ENCODE measurements around the gene DUSP14. TPM values are rescaled to one million over a fixed set of nuclear protein-coding genes. Genes with fewer than 3 reads are reported as not detected.

DUSP14 gene
- polyA plus RNA-seq, 3 donors: 0.24 to 1.6 (median 1.1) TPM

DNA sequence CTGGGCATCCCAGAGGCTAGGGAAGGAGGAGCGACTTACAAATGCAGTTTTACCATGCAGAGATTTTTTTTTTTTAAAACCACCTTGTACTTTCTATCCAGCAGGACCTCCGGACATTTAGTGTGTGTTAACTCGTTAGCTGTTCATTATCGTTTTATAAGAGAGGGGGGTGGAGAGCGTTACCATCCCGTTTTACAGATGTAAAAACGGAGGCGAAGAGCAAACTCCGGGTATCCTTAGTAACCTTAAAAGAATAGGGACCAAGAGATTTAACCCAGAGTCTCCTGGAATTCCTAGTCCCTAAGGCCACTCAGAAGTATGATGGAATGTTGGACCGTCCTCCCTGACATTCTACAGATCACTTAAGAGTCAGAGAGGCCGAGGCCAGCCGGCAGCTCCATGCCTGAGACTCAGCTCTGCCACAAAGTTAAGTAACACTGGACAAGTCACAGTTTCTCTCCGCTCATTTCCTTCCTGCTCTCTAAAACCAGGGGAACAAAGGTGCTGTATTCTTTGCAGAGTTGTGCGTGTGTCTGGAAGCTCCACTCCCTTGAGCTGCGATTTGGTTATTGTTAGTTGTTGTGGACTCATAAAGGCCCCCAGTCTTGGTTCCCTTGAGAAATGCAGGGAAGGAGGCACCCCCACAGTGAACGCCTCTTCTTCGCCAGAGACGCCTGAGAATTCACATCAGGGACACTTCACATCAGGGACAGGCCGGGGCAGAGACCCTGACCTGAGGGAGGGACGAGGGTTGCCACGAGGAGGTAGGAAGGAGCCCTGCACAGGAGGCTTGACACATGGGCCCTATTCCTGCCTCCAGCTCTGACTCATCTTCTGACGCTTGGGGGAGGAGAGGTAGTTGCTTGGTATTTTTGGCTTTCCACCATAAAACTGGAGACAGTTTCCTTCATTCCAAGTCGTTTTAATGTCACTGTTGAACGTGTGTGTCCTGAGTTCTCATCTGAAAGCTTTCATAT is 1.2 kb downstream of the DUSP14 start:
- H3K27me3 Mint-ChIP-seq (ENCODE audit: low read depth in 3 of 3): peaks cover 23 to 37% (median 25%) of the 10 kb centered on the region in 3 donors
- Histone ChIP-seq H2AFZ (ENCODE audit: insufficient read depth, low read depth, low read length, poor library complexity, severe bottlenecking) (peak overlapping the region; percentile 84), H3K4me3 (replicated peaks in 1 of 3; ENCODE audit: low read depth in 2 of 3, low read length in 3 of 3) (peak overlapping the region; percentile 35 to 81 (median 57)), H3K9ac (ENCODE audit: insufficient read depth, low read length, poor library complexity, severe bottlenecking) (peak overlapping the region; percentile 42), H3K4me1 (ENCODE audit: control insufficient read depth in 1 of 2, insufficient read depth in 2 of 2, low read length in 2 of 2) (peaks cover 21 to 32% of the 10 kb centered on the region in 2 donors), H3K9me3 (replicated peaks in 1 of 2; ENCODE audit: control insufficient read depth in 1 of 2, insufficient read depth in 1 of 2, low read length in 2 of 2) (no peaks in the 10 kb centered on the region), H3K27me3 (ENCODE audit: control insufficient read depth in 2 of 2, insufficient read depth in 2 of 2, low read length in 2 of 2) (peaks cover 0 to 36% of the 10 kb centered on the region in 2 donors), H3K27ac (ENCODE audit: low read depth in 1 of 2, low read length in 2 of 2) (peak overlapping the region in 1 of 2 donors; percentile 29), H3K4me2 (replicated peaks; ENCODE audit: extremely low read depth, low read length, poor library complexity, severe bottlenecking) (peak overlapping the region; percentile 95), H4K20me1 (ENCODE audit: insufficient read depth, low read length) (no peaks in the 10 kb centered on the region), H3K36me3 (replicated peaks in 1 of 2; ENCODE audit: control insufficient read depth in 1 of 2, insufficient read depth in 2 of 2, low read length in 2 of 2) (no peaks in the 10 kb centered on the region), H3K79me2 (ENCODE audit: insufficient read depth, low read length) (no peaks in the 10 kb centered on the region)
- intact Hi-C loops (cut with micrococcal nuclease): no loop called here
- peaks cover 0 to 4% of the 10 kb centered on the region in 2 donors for H3K36me3 Mint-ChIP-seq
- TF ChIP-seq, protein P1, sequence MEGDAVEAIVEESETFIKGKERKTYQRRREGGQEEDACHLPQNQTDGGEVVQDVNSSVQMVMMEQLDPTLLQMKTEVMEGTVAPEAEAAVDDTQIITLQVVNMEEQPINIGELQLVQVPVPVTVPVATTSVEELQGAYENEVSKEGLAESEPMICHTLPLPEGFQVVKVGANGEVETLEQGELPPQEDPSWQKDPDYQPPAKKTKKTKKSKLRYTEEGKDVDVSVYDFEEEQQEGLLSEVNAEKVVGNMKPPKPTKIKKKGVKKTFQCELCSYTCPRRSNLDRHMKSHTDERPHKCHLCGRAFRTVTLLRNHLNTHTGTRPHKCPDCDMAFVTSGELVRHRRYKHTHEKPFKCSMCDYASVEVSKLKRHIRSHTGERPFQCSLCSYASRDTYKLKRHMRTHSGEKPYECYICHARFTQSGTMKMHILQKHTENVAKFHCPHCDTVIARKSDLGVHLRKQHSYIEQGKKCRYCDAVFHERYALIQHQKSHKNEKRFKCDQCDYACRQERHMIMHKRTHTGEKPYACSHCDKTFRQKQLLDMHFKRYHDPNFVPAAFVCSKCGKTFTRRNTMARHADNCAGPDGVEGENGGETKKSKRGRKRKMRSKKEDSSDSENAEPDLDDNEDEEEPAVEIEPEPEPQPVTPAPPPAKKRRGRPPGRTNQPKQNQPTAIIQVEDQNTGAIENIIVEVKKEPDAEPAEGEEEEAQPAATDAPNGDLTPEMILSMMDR (IDR thresholded peaks at IDR 0.05): no peak
- H3K4me1 Mint-ChIP-seq: peaks cover 32% of the 10 kb centered on the region
- WGBS (ENCODE audit: insufficient coverage): 28% methylated on average over 14 of the region's 24 CpGs
- H3K9me3 Mint-ChIP-seq: peaks cover 0 to 5% (median 0%) of the 10 kb centered on the region in 7 donors
- H3K27ac Mint-ChIP-seq: peak overlapping the region in 4 of 7 donors; percentile 17 to 75 (median 56)
- peak; percentile 11 to 45 (median 21) for DNase-seq
- peak overlapping the region; percentile 96 to 97 for H3K4me3 Mint-ChIP-seq

DNA sequence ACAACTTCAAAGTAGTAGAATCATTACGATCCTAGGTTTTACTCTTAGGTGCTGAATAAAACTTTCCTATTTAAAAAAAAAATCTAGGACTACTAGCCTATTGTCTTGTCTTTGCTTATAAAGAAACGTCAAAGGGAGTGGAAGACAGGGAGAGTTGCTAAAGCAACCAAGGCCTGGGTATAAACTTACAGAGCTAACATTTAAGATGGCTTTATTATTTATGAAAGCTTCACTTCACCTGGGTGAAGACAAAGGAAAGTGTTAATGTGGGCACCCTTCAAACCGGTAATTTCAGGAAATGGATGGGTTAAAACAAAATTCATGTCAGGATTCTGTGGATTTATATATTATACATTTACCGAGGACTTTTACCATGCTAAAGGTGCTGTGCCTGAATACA is 2.5 kb downstream of the DUSP14 start:
- no CpG with 5 or more reads among the region's 4 CpGs for WGBS (ENCODE audit: insufficient coverage)
- H3K36me3 ChIP-seq (replicated peaks in 1 of 2; ENCODE audit: control insufficient read depth in 1 of 2, insufficient read depth in 2 of 2, low read length in 2 of 2): no peaks in the 10 kb centered on the region
- peaks cover 0 to 4% of the 10 kb centered on the region in 2 donors for H3K36me3 Mint-ChIP-seq
- no peak for DNase-seq
- TF ChIP-seq, protein P1 (IDR thresholded peaks at IDR 0.05): no peak
- H4K20me1 ChIP-seq (ENCODE audit: insufficient read depth, low read length): no peaks in the 10 kb centered on the region
- no peak overlapping the region for H3K4me3 ChIP-seq (replicated peaks in 1 of 3; ENCODE audit: low read depth in 2 of 3, low read length in 3 of 3)
- H3K9me3 Mint-ChIP-seq: peaks cover 0 to 5% (median 0%) of the 10 kb centered on the region in 7 donors
- no peak overlapping the region for H2AFZ ChIP-seq (ENCODE audit: insufficient read depth, low read depth, low read length, poor library complexity, severe bottlenecking)
- H3K27ac Mint-ChIP-seq: no peak overlapping the region
- no peak overlapping the region for H3K4me3 Mint-ChIP-seq
- H3K27ac ChIP-seq (ENCODE audit: low read depth in 1 of 2, low read length in 2 of 2): no peak overlapping the region
- no peaks in the 10 kb centered on the region for H3K79me2 ChIP-seq (ENCODE audit: insufficient read depth, low read length)
- H3K9ac ChIP-seq (ENCODE audit: insufficient read depth, low read length, poor library complexity, severe bottlenecking): no peak overlapping the region
- H3K4me1 Mint-ChIP-seq: peaks cover 32% of the 10 kb centered on the region
- H3K4me1 ChIP-seq (ENCODE audit: control insufficient read depth in 1 of 2, insufficient read depth in 2 of 2, low read length in 2 of 2): peaks cover 21 to 32% of the 10 kb centered on the region in 2 donors
- H3K9me3 ChIP-seq (replicated peaks in 1 of 2; ENCODE audit: control insufficient read depth in 1 of 2, insufficient read depth in 1 of 2, low read length in 2 of 2): no peaks in the 10 kb centered on the region
- H3K27me3 Mint-ChIP-seq (ENCODE audit: low read depth in 3 of 3): peaks cover 23 to 36% (median 25%) of the 10 kb centered on the region in 3 donors
- H3K27me3 ChIP-seq (ENCODE audit: control insufficient read depth in 2 of 2, insufficient read depth in 2 of 2, low read length in 2 of 2): peaks cover 0 to 36% of the 10 kb centered on the region in 2 donors
- H3K4me2 ChIP-seq (replicated peaks; ENCODE audit: extremely low read depth, low read length, poor library complexity, severe bottlenecking): no peak overlapping the region
- intact Hi-C loops (cut with micrococcal nuclease): no loop called here
